H9 (cell line): ENCODE measurements around the gene IGSF1. TPM values are rescaled to one million over a fixed set of nuclear protein-coding genes. Genes with fewer than 3 reads are reported as not detected.

ENCODE experiments used
- DNase-seq: peaks from one replicate; pipeline ENCODE4 v3.0.0-alpha.2; 2017
- H2AFZ ChIP-seq: one replicate; pipeline ENCODE4 v1.6.1; 2013; ENCODE audit warnings: mild to moderate bottlenecking, low read length, control low read depth, moderate library complexity
- H2AK5ac ChIP-seq: 2 replicates; pipeline ENCODE4 v1.6.1; 2013; ENCODE audit warnings: low read length, control low read depth, mixed read lengths; ENCODE audit not compliant: insufficient read length
- H2BK120ac ChIP-seq: one replicate; pipeline ENCODE4 v1.6.1; 2013; ENCODE audit warnings: low read depth, mild to moderate bottlenecking, low read length, control low read depth, inconsistent platforms; ENCODE audit not compliant: poor library complexity, severe bottlenecking
- H2BK12ac ChIP-seq: 2 replicates; pipeline ENCODE4 v1.6.1; 2013; ENCODE audit warnings: low read length, control low read depth, mixed read lengths, low read depth; ENCODE audit not compliant: insufficient read length
- H2BK15ac ChIP-seq: 2 replicates; pipeline ENCODE4 v1.6.1; 2013; ENCODE audit warnings: low read depth, low read length, control low read depth
- H2BK20ac ChIP-seq: one replicate; pipeline ENCODE4 v1.6.1; 2013; ENCODE audit warnings: low read depth, mild to moderate bottlenecking, low read length, control low read depth, inconsistent platforms; ENCODE audit not compliant: poor library complexity, severe bottlenecking
- H2BK5ac ChIP-seq: 2 replicates; pipeline ENCODE4 v1.6.1; 2013; ENCODE audit warnings: low read length, control low read depth, mixed read lengths; ENCODE audit not compliant: insufficient read length
- H3K14ac ChIP-seq: 2 replicates; pipeline ENCODE4 v1.6.1; 2013; ENCODE audit warnings: low read length, control low read depth; ENCODE audit not compliant: insufficient read depth
- H3K18ac ChIP-seq: 2 replicates; pipeline ENCODE4 v1.6.1; 2013; ENCODE audit warnings: low read depth, mild to moderate bottlenecking, mixed read lengths, low read length, control low read depth; ENCODE audit not compliant: insufficient read length
- H3K23ac ChIP-seq: 2 replicates; pipeline ENCODE4 v1.6.1; 2013; ENCODE audit warnings: low read length, control low read depth, mixed read lengths, low read depth; ENCODE audit not compliant: insufficient read length
- H3K23me2 ChIP-seq: 2 replicates; pipeline ENCODE4 v1.6.1; 2013; ENCODE audit warnings: low read depth, mild to moderate bottlenecking, mixed read lengths, low read length, control low read depth; ENCODE audit not compliant: insufficient read length, poor library complexity, severe bottlenecking
- H3K27ac ChIP-seq: 2 replicates; pipeline ENCODE4 v1.5.1; 2013; ENCODE audit warnings: low read length, control low read depth, mixed read lengths, low read depth; ENCODE audit not compliant: insufficient read length
- H3K27me3 ChIP-seq: 2 replicates; pipeline ENCODE4 v1.6.1; 2013; ENCODE audit warnings: low read length, control low read depth, inconsistent platforms; ENCODE audit not compliant: insufficient read depth
- H3K4ac ChIP-seq: 2 replicates; pipeline ENCODE4 v1.6.1; 2013; ENCODE audit warnings: low read depth, mild to moderate bottlenecking, control low read depth, inconsistent platforms, low read length, moderate library complexity
- H3K4me1 ChIP-seq: 2 replicates; pipeline ENCODE4 v1.6.1; 2013; ENCODE audit warnings: low read length, control low read depth, inconsistent platforms; ENCODE audit not compliant: insufficient read depth
- H3K4me2 ChIP-seq: 2 replicates; pipeline ENCODE4 v1.6.1; 2013; ENCODE audit warnings: low read length, control low read depth, mixed read lengths; ENCODE audit not compliant: insufficient read length, insufficient read depth
- H3K56ac ChIP-seq: 2 replicates; pipeline ENCODE4 v1.6.1; 2013; ENCODE audit warnings: low read depth, mild to moderate bottlenecking, mixed read lengths, low read length, control low read depth; ENCODE audit not compliant: insufficient read length
- H3K79me1 ChIP-seq: 2 replicates; pipeline ENCODE4 v1.6.1; 2013; ENCODE audit warnings: low read depth, mild to moderate bottlenecking, moderate library complexity, low read length, control low read depth, inconsistent platforms; ENCODE audit not compliant: insufficient read depth, poor library complexity, severe bottlenecking
- H3K79me2 ChIP-seq: 2 replicates; pipeline ENCODE4 v1.6.1; 2013; ENCODE audit warnings: low read length, control low read depth, inconsistent platforms; ENCODE audit not compliant: insufficient read depth
- H3K9ac ChIP-seq: 2 replicates; pipeline ENCODE4 v1.6.1; 2013; ENCODE audit warnings: low read length, control low read depth, mixed read lengths; ENCODE audit not compliant: insufficient read length; ENCODE audit errors: extremely low read depth
- H3K9me3 ChIP-seq: one replicate; pipeline ENCODE4 v1.6.1; 2013; ENCODE audit warnings: low read depth, low read length, inconsistent platforms; ENCODE audit not compliant: control insufficient read depth
- H3T11ph ChIP-seq: one replicate; pipeline ENCODE4 v1.6.1; 2013; ENCODE audit warnings: mild to moderate bottlenecking, low read length, control low read depth, inconsistent platforms
- H4K20me1 ChIP-seq: one replicate; pipeline ENCODE4 v1.6.1; 2013; ENCODE audit not compliant: control insufficient read depth, insufficient read length, insufficient read depth
- H4K5ac ChIP-seq: 2 replicates; pipeline ENCODE4 v1.6.1; 2013; ENCODE audit warnings: low read depth, mild to moderate bottlenecking, mixed read lengths, low read length, control low read depth; ENCODE audit not compliant: insufficient read length
- H4K8ac ChIP-seq: replicated peaks from 2 replicates; pipeline ENCODE4 v1.6.1; 2013; ENCODE audit warnings: low read length, control low read depth, mixed read lengths, low read depth; ENCODE audit not compliant: insufficient read length
- H4K91ac ChIP-seq: 2 replicates; pipeline ENCODE4 v1.6.1; 2013; ENCODE audit warnings: low read depth, mild to moderate bottlenecking, moderate library complexity, mixed read lengths, low read length, control low read depth; ENCODE audit not compliant: insufficient read length
- H3K27ac Mint-ChIP-seq, 3 experiments: 2 replicates in 2 of 3; 3 replicates in 1 of 3; pipeline ENCODE4 v1.8.0; 2020 to 2021; ENCODE audit warnings: mixed read lengths in 3 of 3, mild to moderate bottlenecking in 1 of 3, moderate library complexity in 1 of 3
- H3K27me3 Mint-ChIP-seq: 2 replicates; pipeline ENCODE4 v1.8.0; 2021; ENCODE audit warnings: low read depth, mild to moderate bottlenecking, moderate library complexity, mixed read lengths
- H3K36me3 Mint-ChIP-seq, 3 experiments: 2 replicates in 2 of 3; 3 replicates in 1 of 3; pipeline ENCODE4 v1.8.0; 2020 to 2021; ENCODE audit warnings: low read depth in 3 of 3, mixed read lengths in 3 of 3; ENCODE audit not compliant: insufficient read depth in 1 of 3
- H3K4me1 Mint-ChIP-seq, 2 experiments: 2 replicates each; pipeline ENCODE4 v1.8.0; 2020; ENCODE audit warnings: mixed read lengths in 2 of 2
- H3K4me3 Mint-ChIP-seq, 2 experiments: 2 replicates in 1 of 2; 3 replicates in 1 of 2; pipeline ENCODE4 v1.8.0; 2020 to 2021; ENCODE audit warnings: mild to moderate bottlenecking in 2 of 2, mixed read lengths in 2 of 2, moderate library complexity in 1 of 2
- H3K9me3 Mint-ChIP-seq, 2 experiments: 2 replicates in 1 of 2; 3 replicates in 1 of 2; pipeline ENCODE4 v1.8.0; 2020; ENCODE audit warnings: mild to moderate bottlenecking in 2 of 2, mixed read lengths in 2 of 2, moderate library complexity in 1 of 2
- CTCF ChIP-seq: fragments of 200-600 bp; sonication (generic); conservative IDR thresholded peaks from 3 replicates; pipeline ENCODE4 v1.8.0; 2021; ENCODE audit warnings: antibody characterized with exemption, mild to moderate bottlenecking
- total RNA-seq: library from RNA; stranded (reverse); gene quantifications from 2 replicates; pipeline ENCODE4 v1.2.1, GENCODE V29; 2021

The IGSF1 gene
- total RNA-seq, 1 experiment from 2014 or later = 12.5 TPM

GRCh38 chrX:131308980-131309379, 19.9 kb upstream of the IGSF1 start:
- no peaks in the 10 kb centered on the region for H3K27me3 Mint-ChIP-seq
- H3K9ac ChIP-seq = no peak overlapping the region
- no peak overlapping the region for H4K91ac ChIP-seq
- H4K8ac ChIP-seq = no peak overlapping the region
- no peak overlapping the region for H2BK120ac ChIP-seq
- no peak overlapping the region for H4K5ac ChIP-seq
- no peak overlapping the region for H3K27ac Mint-ChIP-seq
- no peaks in the 10 kb centered on the region for H3K23me2 ChIP-seq
- H3K4me2 ChIP-seq = no peak overlapping the region
- H3K56ac ChIP-seq = no peak overlapping the region
- H3K9me3 Mint-ChIP-seq = no peaks in the 10 kb centered on the region
- H2AK5ac ChIP-seq = no peak overlapping the region
- H3K27me3 ChIP-seq = no peaks in the 10 kb centered on the region
- no peak overlapping the region for H2BK5ac ChIP-seq
- H2BK12ac ChIP-seq = no peak overlapping the region
- no peaks in the 10 kb centered on the region for H3K79me1 ChIP-seq
- no peak for TF ChIP-seq CTCF
- no peaks in the 10 kb centered on the region for H3K36me3 Mint-ChIP-seq
- H3K23ac ChIP-seq = no peak overlapping the region
- peaks cover 21 to 22% of the 10 kb centered on the region in 2 experiments for H3K4me1 Mint-ChIP-seq
- no peak overlapping the region for H2BK15ac ChIP-seq
- no peaks in the 10 kb centered on the region for H4K20me1 ChIP-seq
- H3K4me1 ChIP-seq = peaks cover 6% of the 10 kb centered on the region; the same call in 1 of the 2 replicates
- no peak overlapping the region for H3K18ac ChIP-seq
- no peak overlapping the region for H2BK20ac ChIP-seq
- H3K4me3 Mint-ChIP-seq = no peak overlapping the region
- no peak overlapping the region for H3K27ac ChIP-seq
- H3T11ph ChIP-seq = no peak overlapping the region
- H3K9me3 ChIP-seq = no peaks in the 10 kb centered on the region
- no peaks in the 10 kb centered on the region for H3K79me2 ChIP-seq
- H3K4ac ChIP-seq = no peak overlapping the region
- no peak for DNase-seq
- no peak overlapping the region for H2AFZ ChIP-seq
- no peak overlapping the region for H3K14ac ChIP-seq
